NCI-H510A treated with DMSO at 0.1 percent for 48 hours (cell line): ENCODE data around the gene OR8B3.

ENCODE experiments used
- DNase-seq: peaks from one replicate; lab custom pipeline; 2025; lab: John Stamatoyannopoulos, UW

Gene OR8B3

DNA sequence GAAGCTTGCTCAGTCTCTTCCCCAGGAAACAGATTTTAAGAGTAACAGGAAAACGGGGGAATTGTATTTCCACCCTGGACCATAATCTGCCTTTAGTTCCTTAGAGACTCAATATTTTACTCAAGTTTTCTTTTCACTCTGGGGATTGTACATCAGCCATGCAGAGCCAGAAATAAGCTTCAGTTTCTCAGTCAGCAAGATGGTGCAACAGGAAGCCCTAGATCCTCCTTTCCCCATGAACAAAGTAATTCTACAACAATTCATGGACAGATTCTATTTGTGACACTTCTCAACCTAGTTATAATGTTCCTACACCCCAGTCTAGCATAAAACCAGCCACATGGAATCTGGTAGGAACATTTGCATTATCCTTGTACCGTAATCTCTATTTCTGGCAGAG, 39.3 kb downstream of the OR8B3 start:
- no peak for DNase-seq

DNA sequence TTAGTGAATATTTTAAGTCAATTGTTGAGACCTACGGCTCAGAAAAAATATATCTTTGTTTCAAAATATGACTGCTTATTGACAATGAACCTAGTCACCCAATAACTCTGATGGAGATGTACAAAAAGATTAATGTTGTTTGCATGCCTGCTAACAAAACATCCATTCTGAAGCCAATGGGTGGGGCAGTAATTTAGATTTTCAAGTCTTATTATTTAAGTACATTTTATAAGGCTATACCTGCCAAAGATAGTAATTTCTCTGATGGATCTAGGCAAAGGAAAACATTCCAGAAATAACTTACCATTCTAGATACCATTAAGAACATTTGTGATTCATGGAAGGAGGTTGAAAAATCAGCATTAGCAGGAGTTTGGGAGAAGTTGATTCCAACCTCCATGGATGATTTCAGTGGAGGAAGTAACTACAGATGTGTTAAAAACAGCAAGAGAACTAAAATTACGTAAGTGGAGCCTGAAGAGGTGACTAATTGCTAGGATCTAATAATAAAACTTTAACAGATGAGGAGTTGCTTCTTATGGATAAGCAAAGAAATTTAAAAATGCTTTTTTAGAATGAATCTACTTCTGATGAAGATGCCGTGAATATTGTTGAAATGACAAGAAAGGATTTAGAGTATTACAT, 52.4 kb downstream of the OR8B3 start:
- no peak for DNase-seq
